Smooth muscle cell of the brain vasculature (primary cell): Measurements from ENCODE around the gene RHBDF1.

Experiments used
- DNase-seq: peaks from one replicate; pipeline ENCODE4 v3.0.0-alpha.2; 2012; ENCODE audit warnings: low read depth, low spot score

RHBDF1 gene

DNA sequence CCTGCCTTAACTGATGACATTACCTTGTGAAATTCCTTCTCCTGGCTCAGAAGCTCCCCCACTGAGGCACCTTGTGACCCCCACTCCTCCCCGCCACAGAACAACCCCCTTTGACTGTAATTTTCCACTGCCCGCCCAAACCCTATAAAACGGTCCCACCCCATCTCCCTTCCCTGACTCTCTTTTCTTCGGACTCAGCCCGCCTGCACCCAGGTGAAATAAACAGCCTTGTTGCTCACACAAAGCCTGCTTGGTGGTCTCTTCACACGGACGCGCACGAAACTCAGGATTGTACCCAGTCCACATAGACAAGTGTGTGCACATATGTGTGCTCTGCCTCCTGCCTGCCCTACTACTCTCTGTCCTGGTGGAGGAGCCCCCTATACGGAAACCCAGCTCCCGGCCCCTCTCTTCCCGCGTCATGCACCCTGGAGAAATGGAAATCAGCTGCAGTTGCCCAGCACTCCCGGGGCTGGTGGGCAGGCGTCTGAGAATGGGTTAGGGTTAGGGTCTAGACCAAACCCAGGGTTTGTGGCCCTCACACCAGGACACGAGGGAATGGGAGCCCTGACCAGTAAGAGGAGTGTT lies 2.4 kb upstream of the RHBDF1 start:
- DNase-seq: no peak

DNA sequence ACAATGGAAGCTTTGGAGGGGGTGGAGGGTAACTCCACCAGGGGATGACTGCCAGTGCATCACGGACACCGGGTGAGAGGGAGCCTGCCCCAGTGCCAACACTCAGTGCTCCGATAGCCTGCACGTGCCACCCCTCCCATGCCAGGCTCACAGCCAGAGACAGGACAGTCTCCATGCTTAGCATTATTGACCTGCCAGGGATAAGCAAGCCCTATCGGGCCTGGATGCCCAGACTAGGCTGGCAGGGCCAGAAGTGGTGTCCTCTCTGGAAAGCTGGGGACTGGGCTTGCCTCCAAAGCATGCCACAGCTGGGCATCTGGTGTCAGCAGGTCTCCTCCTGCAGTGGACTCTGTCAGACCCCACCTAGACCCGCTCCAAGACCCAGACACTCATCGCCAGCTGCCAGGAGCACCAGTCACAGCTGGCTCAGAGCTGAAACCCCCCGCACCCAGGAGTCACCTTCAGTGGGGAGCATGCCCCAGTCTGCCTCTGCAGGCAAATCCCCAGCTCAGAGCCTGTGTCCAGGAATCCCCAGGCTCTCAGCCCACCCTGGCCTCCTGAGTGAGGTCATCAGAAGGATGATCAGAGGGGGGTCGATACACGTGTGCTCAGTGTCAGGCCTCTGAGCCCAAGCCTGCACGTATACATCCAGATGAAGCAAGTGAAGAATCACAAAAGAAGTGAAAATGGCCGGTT lies 1.8 kb upstream of the RHBDF1 start:
- no peak for DNase-seq

DNA sequence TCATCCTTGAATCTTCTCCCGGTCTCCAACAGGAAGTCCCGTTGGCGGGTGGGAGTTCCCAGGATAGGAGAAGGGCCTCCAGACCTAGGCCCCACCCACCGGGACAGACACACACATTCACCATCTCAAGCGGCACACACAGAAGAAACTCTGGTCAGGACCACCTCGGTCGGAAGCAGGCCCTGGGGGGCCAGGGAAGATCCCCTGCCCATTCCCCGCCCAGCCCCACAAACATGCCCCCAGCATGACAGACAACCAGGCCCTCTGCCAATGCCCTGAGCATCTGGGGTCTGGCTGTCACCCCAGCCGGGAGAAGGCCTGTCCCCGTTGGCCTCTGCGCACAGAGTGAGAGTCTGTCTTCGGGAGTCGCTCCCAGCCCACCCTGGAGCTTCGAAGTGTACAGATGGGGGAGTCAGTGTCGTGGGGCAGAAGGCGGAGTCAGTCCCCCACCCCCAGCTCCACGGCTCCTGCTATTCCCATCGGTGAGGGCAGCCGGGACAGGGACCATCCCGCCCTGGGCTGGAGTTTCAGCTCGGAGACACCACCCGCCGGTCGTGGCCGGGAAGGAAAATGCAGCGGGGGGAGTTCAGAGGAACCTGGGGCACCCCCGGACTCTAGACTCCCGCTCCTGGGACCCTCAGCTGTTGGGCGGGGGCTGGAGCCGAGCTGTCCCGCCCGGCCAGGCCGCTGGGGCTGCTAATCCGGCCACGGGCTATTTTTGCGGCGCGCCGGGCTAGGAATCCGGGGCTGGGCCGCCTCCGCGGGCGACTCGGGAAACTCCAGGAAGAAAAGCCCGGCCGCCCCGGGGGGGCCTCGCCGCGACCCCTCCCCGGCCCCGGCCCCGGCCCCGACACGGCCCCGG lies 660 bp downstream of the RHBDF1 start:
- no peak for DNase-seq

DNA sequence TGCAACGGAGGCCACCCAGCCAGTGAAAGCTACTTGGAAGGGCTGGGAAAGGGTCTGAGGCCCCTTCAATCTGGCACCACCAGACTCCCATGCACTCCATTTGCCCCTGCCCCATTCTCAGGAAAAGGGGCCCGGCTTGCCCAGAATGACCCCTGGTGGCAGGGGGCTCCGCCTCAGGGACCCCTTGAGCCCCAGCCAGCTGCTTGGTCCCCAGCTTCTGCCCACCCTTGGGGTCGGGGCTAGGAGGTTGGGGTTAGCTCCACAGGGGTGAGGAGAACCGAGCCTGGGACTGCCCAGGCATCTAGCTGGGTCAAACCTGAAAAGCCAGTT lies 1.3 kb downstream of the RHBDF1 start:
- no peak for DNase-seq

DNA sequence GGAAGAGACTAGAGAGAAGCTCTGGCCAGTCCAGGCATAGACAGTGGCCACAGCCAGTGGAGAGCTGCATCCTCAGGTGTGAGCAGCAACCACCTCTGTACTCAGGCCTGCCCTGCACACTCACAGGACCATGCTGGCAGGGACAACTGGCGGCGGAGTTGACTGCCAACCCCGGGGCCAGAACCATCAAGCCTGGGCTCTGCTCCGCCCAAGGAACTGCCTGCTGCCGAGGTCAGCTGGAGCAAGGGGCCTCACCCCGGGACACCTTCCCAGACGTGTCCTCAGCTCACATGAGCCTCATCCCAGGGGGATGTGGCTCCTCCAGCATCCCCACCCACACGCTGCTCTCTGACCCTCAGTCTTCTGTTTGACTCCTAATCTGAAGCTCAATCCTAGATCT lies 3.2 kb downstream of the RHBDF1 start:
- DNase-seq: no peak

DNA sequence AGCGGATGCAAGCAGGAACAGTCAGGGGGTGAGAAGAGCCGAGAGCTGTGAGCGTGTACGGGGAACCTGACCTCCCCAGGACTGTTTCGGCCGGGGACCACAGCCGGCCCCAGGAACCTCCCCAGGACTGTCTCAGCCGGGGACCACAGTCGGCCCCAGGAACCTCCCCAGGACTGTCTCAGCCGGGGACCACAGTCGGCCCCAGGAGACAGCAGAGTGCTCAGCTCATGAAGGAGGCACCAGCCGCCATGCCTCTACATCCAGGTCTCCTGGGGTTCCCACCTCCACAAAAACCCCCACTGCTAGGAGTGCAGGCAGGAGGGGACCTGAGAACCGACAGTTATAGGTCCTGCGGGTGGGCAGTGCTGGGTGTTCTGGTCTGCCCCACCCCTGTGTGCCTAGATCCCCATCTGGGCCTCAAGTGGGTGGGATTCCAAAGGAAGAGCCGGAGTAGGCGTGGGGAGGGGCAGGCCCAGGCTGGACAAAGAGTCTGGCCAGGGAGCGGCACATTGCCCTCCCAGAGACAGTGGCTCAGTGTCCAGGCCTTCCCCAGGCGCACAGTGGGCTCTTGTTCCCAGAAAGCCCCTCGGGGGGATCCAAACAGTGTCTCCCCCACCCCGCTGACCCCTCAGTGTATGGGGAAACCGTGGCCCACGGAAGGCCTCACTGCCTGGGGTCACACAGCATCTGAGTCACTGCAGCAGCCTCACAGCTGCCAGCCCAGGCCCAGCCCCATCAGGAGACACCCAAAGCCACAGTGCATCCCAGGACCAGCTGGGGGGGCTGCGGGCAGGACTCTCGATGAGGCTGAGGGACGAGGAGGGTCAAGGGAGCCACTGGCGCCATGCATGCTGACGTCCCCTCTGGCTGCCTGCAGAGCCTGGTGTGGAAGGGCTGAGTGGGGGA lies 4.3 kb downstream of the RHBDF1 start:
- no peak for DNase-seq

DNA sequence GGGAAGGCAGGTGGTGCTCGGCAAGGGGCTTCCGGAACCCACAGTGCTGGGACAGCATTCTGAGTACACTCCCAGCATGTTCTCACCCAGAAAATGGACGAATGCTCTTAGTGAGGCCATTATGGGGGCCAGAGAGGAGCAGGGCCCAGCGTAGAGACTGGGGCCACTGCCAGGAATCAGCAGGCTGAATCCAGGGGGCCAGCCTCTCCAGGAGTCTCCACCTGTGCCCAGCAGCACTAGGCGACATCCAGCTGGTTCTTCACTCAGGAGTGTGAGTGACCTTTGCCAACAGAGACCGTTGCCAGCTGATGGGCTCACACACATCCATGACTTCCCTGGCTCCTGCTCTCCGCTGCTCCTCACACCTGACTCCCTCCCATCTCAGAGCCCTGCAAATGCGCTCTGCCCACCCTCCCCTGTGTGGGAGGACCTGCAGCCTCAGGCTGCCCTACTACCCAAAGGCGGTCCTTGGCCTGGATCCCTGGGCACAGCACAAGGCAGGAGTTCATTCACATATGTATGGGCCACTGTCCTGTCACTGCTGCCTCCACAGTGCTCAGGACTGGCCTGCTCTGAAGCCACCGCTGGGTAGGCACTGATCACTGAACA lies 5.1 kb downstream of the RHBDF1 start:
- no peak for DNase-seq

DNA sequence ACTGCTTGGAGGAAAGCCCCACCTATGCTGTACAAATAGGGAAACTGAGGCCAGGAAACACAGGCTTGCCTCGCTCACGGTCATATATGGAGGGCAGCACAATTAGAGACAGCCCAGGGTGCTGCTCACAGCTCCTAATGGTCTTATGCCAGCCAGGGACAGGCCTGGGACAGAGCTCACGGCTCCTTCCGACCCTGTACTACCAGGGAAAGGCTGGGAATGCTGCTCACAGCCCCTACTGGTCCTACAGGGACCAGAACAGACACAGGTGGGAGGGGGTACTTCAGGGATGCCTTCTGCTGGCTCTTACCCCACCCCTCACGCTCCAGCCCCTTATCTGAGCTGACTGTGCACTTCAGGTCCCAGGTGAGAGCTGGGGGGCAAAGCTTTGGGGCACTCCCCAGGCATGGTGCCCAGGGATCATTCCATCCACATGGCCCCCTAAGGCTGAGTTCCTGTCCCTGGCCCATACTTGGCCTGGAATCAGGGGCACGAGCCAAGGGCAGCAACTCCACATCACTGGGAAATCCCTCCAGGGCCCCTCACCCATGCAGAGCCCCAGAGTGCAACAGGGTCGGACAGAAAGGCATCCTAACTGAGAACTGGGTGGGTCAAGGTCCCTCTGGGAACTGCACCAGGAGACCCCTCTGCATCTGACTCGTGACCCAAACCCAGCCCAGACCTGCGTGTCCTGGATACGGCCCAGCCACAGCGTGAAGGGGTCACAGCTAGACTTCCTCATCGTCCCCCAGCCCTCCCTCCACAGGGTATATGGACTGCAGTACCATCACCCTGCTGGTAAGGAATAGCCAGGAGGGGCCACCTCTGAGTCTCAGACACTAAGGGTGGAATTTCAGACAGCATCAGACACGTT lies 5.9 kb downstream of the RHBDF1 start:
- no peak for DNase-seq

DNA sequence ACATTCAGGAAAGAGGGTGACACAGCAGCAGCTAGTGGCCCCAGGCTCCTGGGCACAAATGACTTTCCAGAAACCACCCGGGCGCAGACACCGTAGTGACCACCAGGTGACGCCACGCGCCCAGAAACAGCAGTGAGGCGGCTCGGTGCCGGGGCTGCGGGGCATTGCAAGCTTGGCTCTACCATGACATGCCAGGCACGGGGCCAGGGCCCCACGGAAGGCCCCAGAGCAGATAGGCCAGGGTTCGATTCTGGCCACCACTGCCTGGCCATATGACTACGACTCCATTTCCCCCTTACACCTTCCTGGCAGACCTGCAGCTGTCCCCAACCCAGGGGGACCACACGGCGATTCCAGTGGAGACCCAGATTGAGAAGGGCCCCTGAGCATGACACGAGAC lies 6.7 kb downstream of the RHBDF1 start:
- no peak for DNase-seq

DNA sequence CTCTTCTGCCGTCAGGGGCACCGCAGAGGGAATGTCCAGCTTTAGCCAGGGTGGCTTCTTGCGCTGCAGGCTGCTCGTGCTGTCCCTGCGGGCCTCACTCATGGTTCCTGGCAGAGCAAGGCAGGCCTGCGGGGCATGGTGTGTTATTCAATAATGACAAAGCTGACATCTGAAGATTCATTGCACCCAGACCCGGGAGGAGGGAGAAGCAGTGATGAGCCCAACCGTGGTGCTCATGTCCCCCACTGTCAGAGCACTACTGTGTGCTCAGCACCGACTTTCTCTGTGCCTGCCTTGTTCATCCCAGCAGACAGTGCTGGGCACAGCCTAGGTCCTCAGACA lies 7.5 kb downstream of the RHBDF1 start:
- DNase-seq: no peak

DNA sequence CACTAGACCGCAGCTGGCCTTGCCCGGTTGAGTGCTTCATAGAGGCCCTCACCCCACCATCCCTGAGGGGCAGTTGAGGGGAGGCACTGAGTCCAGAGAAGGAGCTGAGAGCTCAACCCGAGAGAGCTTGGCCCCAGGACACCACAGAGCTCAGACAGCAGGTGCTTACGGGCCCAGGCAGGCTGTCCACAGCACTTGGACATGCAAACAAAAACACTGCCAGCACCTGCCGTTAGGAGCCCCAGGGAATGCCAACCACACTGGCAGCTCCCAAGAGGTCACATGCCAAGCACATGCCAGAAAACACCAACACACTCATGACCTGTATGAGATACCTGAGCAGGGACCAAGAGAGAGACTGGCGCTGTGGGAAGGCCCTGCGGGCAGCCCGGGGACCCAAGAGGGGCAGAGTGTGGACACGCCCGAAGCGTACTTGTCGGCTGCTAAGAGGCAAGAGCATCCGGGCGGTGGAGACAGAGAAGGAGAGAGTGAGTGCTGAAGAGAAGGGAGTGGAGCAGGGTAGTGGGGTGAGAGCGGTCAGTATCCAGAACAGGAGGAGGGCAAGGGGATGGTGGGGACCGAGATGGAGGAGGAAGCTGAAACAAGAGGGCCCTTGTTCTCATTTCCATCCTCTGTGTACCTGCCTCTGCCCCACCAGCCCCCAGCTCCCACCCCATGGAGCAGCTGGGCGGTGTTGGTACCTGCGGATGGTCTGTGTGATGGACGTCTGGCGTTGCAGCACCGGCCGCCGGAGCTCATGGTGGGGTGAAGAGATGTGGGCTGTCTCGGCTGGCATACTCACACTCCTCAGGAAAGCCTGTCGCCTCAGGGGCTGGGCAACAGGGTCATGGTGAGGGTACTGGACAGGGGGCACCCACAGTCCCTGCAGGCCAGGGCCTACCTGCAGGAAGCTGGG lies 8.2 kb downstream of the RHBDF1 start:
- DNase-seq: no peak

DNA sequence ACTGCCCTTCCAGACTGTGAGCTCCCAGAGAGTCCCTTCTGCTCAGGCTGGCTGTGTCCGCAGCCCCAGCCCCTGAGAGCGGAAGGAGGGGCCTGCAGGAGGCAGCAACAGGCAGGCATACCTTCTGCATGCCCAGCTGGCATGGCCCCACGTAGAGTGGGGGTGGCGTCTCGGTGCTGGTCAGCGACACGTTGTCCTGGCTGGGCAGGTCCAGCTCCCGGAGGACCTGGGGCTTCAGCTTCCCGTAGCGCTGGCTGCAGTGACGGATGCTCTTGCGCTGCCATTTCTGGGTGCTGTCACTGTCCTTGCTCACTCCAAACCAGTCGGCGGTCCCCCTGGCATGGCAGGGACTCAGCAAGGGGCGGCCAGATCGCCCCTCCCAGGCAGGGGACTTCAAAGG lies 9.0 kb downstream of the RHBDF1 start:
- DNase-seq: no peak

DNA sequence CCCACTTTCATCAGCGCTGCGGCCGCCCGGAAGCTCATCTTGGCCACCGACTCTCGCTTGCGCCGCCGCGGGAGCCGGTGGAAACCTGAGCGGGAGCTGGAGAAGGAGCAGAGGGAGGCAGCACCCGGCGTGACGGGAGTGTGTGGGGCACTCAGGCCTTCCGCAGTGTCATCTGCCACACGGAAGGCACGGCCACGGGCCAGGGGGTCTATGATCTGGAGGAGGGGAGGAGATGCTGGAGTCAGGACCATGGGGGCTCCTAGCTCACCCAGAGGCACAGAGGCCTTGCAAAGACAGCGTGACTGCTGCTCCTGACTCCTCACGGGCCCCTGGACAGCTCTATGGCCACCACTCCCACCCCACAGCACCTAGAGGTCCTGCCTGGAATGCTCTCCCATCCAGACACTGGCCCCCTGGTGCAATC lies 9.5 kb downstream of the RHBDF1 start:
- DNase-seq: no peak

DNA sequence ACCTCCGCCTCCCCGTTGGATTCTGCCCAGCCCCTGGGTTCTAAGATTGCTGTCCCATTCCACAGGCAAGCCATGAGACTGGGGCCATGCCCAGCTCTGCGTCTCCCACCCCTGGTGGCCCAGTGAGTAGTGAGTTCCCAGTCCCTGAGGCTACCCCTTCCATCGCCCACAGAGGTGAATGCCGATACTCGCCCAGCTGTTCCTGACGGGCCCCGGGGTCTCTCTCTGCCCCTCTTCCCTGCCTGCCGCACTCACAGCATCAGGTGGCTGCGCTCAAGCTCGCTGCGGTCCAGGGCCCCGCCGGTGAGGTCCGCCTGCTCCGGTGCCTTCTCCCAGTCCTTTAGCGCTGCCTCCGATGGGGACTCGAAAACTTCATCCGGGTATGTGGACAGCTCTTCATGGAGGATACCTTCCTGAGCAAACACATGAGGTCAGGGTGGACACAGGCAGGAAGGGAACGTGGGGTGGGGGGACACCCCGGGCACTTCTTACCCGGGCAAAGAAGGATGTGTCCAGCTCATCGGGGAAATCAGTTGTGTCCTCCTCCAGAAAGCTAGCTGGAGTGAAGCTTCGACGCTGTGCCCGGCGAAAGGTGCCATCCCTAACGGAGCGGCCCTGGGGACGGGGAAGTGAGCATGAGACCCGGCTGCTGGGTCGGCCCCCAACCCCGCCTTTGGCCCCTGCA lies 10.0 kb downstream of the RHBDF1 start:
- DNase-seq: no peak

DNA sequence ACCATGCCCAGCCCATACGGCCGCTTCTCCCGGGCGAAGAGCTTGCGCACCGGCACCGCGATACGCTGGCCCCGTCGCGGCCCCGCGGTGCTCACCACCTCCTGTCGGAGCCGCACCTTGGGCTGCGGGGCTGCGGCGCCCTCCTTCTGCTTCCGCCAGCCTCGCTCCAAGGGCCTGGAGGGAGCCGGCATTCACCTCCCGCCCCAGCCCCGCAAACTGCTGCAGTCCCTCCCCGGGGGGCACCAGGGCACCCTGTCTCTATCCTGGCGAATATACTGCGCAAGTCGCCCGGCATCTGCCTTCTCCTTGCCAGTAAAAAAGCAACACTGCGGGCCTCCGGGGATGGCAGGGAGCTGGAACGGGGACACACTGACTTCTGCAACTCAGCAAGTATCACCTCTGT lies 10.6 kb downstream of the RHBDF1 start:
- no peak for DNase-seq

DNA sequence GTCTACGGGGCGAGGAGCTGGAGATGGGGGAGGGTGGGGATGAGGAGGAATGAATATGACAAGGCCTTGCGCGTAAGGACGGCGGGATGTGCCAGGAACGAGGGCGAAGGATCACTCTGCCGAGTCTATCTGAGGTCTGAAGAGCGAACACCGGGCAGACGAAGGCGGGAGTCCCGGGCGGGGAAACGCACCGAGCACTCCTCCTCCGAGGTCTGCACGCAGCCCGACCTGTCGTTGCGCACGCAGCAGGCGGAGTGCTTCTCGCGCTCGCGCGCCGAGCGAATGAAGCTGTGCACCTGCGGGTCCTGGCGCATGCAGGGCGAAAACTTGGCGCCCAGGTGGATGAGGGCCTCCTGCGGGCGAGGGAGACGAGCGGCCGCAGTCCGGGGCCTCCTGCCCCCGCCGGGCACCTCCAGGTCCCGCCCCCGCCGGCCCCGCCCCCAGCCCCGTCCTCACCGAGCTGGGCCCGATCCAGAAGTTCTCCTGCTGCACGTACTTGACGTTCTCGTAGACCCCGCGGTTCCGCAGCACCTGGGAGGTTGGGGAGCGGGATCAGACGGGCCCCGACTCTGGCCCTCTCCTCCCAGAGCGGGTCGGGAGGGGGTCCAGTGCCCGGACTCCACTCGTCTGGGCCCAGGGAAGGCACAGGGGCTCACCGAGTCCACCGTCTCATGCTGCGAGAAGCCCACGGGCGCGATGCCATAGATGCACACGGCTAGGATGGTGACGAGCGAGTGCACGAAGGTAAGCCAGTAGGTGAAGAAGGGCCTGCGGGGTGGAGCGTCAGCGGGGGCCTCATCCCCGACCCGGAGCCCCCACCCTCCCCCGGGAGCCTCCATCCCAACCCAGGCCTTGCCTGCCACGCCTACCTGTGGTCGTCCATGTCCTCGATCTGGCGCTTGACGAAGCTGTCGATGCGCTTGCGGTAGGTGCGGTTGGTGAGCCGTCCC lies 11.2 kb downstream of the RHBDF1 start:
- DNase-seq: no peak

DNA sequence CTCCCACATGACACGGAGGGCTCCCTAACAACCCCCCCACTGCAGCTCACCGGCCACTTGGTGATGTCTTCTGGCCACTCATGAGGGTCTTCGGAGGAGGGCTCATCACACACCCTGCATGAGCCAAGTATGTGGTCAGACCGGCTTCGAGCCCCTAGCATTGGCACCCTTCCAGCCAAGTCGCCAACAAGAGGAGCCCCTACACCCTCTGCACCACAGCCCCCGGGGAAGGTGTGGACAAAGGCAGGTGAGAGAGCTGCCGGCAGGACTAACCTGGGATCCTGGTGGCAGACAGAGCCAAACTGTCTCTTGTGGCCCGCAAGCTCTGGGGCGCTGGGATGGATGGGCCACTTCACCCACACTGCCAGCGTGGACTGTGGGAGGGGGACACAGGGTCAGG lies 12.3 kb downstream of the RHBDF1 start:
- DNase-seq: no peak
